HepG2 (cell line): ENCODE measurements around the gene ENPP1. TPM values are rescaled to one million over a fixed set of nuclear protein-coding genes. Genes with fewer than 3 reads are reported as not detected.

Source experiments
- ATAC-seq: fragments of 200-7000 bp; cut with Tn5 transposase; 3 replicates; pipeline ENCODE4 v1.9.1; 2020; ENCODE audit warnings: mild to moderate bottlenecking, moderate library complexity
- BruUV-seq: library from RNA; stranded (reverse); fragments of 400-500 nt; replicated peaks from 2 replicates; lab custom pipeline; 2021; lab: Mats Ljungman, UMichigan
- CTCF ChIA-PET: fragments of 300-600 bp; formaldehyde crosslinking; extraction: SDS; loops from one replicate; lab custom pipeline; 2021; ENCODE audit warnings: low total read pairs, inconsistent platforms, low intra/inter-chr PET ratio; lab: Yijun Ruan, JAX
- POLR2A ChIA-PET: fragments of 350-600 bp; sonication (Branson Sonifier 250); formaldehyde crosslinking; loops from one replicate; lab custom pipeline; 2020; ENCODE audit warnings: antibody characterized with exemption, inconsistent platforms; lab: Yijun Ruan, JAX
- DNase-seq: peaks from one replicate; pipeline ENCODE4 v3.0.0-alpha.2; 2015; ENCODE audit warnings: low spot score
- FAIRE-seq: peaks from 3 replicates; lab custom pipeline; 2011; peaks lifted over from hg19 to GRCh38; lab: Jason Lieb, UNC
- H2AFZ ChIP-seq: one replicate; pipeline ENCODE4 v1.6.1; 2011; ENCODE audit warnings: low read length, inconsistent platforms
- H3K27ac ChIP-seq: fragments of 300-600 bp; 3 replicates; pipeline ENCODE4 v1.8.0; 2011; ENCODE audit warnings: mixed run types, mild to moderate bottlenecking, mixed read lengths, low read length, inconsistent platforms; ENCODE audit not compliant: insufficient read depth; ENCODE audit errors: extremely low read length
- H3K27me3 ChIP-seq, 2 experiments: fragments of 200-600 bp in 1 of 2; 2 replicates in 1 of 2; 3 replicates in 1 of 2; pipeline versions ENCODE4 v1.6.0 to v1.8.0; 2011; ENCODE audit warnings: low read length in 2 of 2, mild to moderate bottlenecking in 2 of 2, moderate library complexity in 2 of 2, inconsistent platforms in 1 of 2; ENCODE audit not compliant: insufficient read depth in 2 of 2, control insufficient read depth in 1 of 2
- H3K36me3 ChIP-seq, 2 experiments: fragments of 200-600 bp in 1 of 2; replicated peaks in 1 of 2; 2 replicates in 1 of 2; 3 replicates in 1 of 2; pipeline versions ENCODE4 v1.5.1 to v1.8.0; 2011; ENCODE audit warnings: low read length in 2 of 2, inconsistent platforms in 1 of 2; ENCODE audit not compliant: insufficient read depth in 2 of 2, control insufficient read depth in 1 of 2
- H3K4me1 ChIP-seq: 2 replicates; pipeline ENCODE4 v1.5.1; 2012; ENCODE audit warnings: low read length, inconsistent platforms; ENCODE audit not compliant: insufficient read depth
- H3K4me2 ChIP-seq: 2 replicates; pipeline ENCODE4 v1.6.0; 2011; ENCODE audit warnings: low read depth, low read length, inconsistent platforms
- H3K4me3 ChIP-seq, 3 experiments: fragments of 200-600 bp in 1 of 3; sonication (generic), shearing (Covaris generic) in 1 of 3; replicated peaks in 1 of 3; 2 replicates each; pipeline ENCODE4 v1.5.1; 2011 to 2016; ENCODE audit warnings: low read length in 3 of 3, inconsistent platforms in 2 of 3, low read depth in 2 of 3, mild to moderate bottlenecking in 2 of 3, control low read depth in 1 of 3, mixed read lengths in 1 of 3; ENCODE audit not compliant: insufficient read depth in 1 of 3
- H3K79me2 ChIP-seq: one replicate; pipeline ENCODE4 v1.6.1; 2011; ENCODE audit warnings: low read length, inconsistent platforms; ENCODE audit not compliant: insufficient read depth
- H3K9ac ChIP-seq: 2 replicates; pipeline ENCODE4 v1.6.0; 2011; ENCODE audit warnings: mild to moderate bottlenecking, low read depth, low read length, inconsistent platforms; ENCODE audit not compliant: insufficient read depth
- H3K9me3 ChIP-seq: 2 replicates; pipeline ENCODE4 v1.5.1; 2012; ENCODE audit warnings: mild to moderate bottlenecking, low read length
- H4K20me1 ChIP-seq: 2 replicates; pipeline ENCODE4 v1.6.0; 2011; ENCODE audit warnings: inconsistent platforms, mild to moderate bottlenecking, low read length, moderate library complexity; ENCODE audit not compliant: insufficient read depth
- CEBPG ChIP-seq: IDR thresholded peaks from 2 replicates; pipeline ENCODE4 v1.6.1; 2016
- ETV6 ChIP-seq: sonication (generic); formaldehyde crosslinking; conservative IDR thresholded peaks from 2 replicates; pipeline ENCODE4 v1.4.0; 2020; ENCODE audit warnings: missing genetic modification reagents
- HMG20A ChIP-seq: IDR thresholded peaks from 2 replicates; pipeline ENCODE4 v1.6.1; 2016; ENCODE audit warnings: borderline replicate concordance
- JUN ChIP-seq: sonication (generic); formaldehyde crosslinking; IDR thresholded peaks from 2 replicates; pipeline ENCODE4 v1.4.0; 2020; ENCODE audit warnings: mild to moderate bottlenecking, missing genetic modification reagents
- PPARG ChIP-seq: conservative IDR thresholded peaks from 2 replicates; pipeline ENCODE4 v1.6.1; 2016; ENCODE audit warnings: missing biosample characterization, missing genetic modification reagents
- RAD21 ChIP-seq: fragments of 450-650 bp; formaldehyde crosslinking; IDR thresholded peaks from 2 replicates; pipeline ENCODE4 v1.5.0; 2020; ENCODE audit warnings: mild to moderate bottlenecking
- RXRA ChIP-seq: sonication (generic); formaldehyde crosslinking; IDR thresholded peaks from 2 replicates; pipeline ENCODE4 v1.5.1; 2020; ENCODE audit warnings: missing genetic modification reagents
- SIN3A ChIP-seq: IDR thresholded peaks from 2 replicates; pipeline ENCODE4 v1.6.1; 2011; ENCODE audit warnings: low read depth, mild to moderate bottlenecking, control low read depth, low read length, borderline replicate concordance
- SMC3 ChIP-seq: IDR thresholded peaks from 2 replicates; pipeline ENCODE4 v1.6.1; 2011; ENCODE audit warnings: low read length, improper control_type of control experiment
- SRY ChIP-seq: sonication (generic); formaldehyde crosslinking; IDR thresholded peaks from 2 replicates; pipeline ENCODE4 v1.8.0; 2022; ENCODE audit warnings: mild to moderate bottlenecking, missing genetic modification reagents
- ZFP36L2 ChIP-seq: sonication (generic); formaldehyde crosslinking; IDR thresholded peaks from 2 replicates; pipeline ENCODE4 v1.4.0; 2020; ENCODE audit warnings: missing genetic modification reagents
- ZFP91 ChIP-seq: sonication (generic); formaldehyde crosslinking; IDR thresholded peaks from 2 replicates; pipeline ENCODE4 v1.9.0; 2022; ENCODE audit warnings: missing genetic modification reagents, mild to moderate bottlenecking, borderline replicate concordance
- ZMYM2 ChIP-seq: sonication (generic); formaldehyde crosslinking; IDR thresholded peaks from 2 replicates; pipeline ENCODE4 v1.8.0; 2022; ENCODE audit warnings: mild to moderate bottlenecking, missing genetic modification reagents
- WGBS: methylation state at CpG from one replicate; pipeline ENCODE4 v1.1.6; 2017; ENCODE audit warnings: low lambda C conversion rate; 5-methylcytosine and 5-hydroxymethylcytosine counted together
- in situ Hi-C: cut with HindIII; loops from 2 replicates; pipeline ENCODE4 v1.10.0; 2017; ENCODE audit warnings: low pct_unique_long_range_greater_than_20kb; ENCODE audit not compliant: extremely low pct_ligation_motif_present
- intact Hi-C: fragments of 100-400 bp; cut with micrococcal nuclease; formaldehyde crosslinking; loops from one replicate; pipeline ENCODE4 v1.10.0; 2022; ENCODE audit not compliant: unreplicated experiment
- polyA plus RNA-seq, 8 experiments: library from polyadenylated mRNA; depleted of rRNA in 3 of 8; stranded (reverse) in 7 of 8; unstranded in 1 of 8; fragments of >200 nt; fragmentation: Illumina TruSeq in 4 of 8; extraction: Trizol in 4 of 8; gene quantifications; 2 replicates each; pipeline versions ENCODE4 v1.2.1 to v1.2.3, GENCODE V29; 2011 to 2016; ENCODE audit warnings: low read depth in 4 of 8, missing spikeins in 1 of 8, mixed read lengths in 1 of 8; ENCODE audit not compliant: insufficient read depth in 1 of 8
- total RNA-seq, 5 experiments: library from RNA; depleted of rRNA; stranded (reverse); fragments of >200 nt; fragmentation: Illumina TruSeq; extraction: Trizol; gene quantifications; 2 replicates each; pipeline ENCODE4 v1.2.3, GENCODE V29; 2016; ENCODE audit warnings: low read depth in 1 of 5
- TF ChIP-seq, protein P1 (sequence below): sonication (generic); formaldehyde crosslinking; IDR thresholded peaks from 2 replicates; pipeline ENCODE4 v1.8.0; 2022; ENCODE audit warnings: mild to moderate bottlenecking, missing genetic modification reagents, moderate library complexity
- TF ChIP-seq, protein P2 (sequence below): IDR thresholded peaks from 2 replicates; pipeline ENCODE4 v1.6.1; 2016
- TF ChIP-seq, protein P3 (sequence below): sonication (generic); formaldehyde crosslinking; IDR thresholded peaks from 2 replicates; pipeline ENCODE4 v1.5.0; 2020; ENCODE audit warnings: mild to moderate bottlenecking, low read depth, missing genetic modification reagents, borderline replicate concordance

Gene ENPP1
- total and polyA plus RNA-seq, 2 of the 13 experiments (the other 11 are each of a cell fraction or from before 2014, with no cell fraction given) = 56.5 to 160 TPM

DNA sequence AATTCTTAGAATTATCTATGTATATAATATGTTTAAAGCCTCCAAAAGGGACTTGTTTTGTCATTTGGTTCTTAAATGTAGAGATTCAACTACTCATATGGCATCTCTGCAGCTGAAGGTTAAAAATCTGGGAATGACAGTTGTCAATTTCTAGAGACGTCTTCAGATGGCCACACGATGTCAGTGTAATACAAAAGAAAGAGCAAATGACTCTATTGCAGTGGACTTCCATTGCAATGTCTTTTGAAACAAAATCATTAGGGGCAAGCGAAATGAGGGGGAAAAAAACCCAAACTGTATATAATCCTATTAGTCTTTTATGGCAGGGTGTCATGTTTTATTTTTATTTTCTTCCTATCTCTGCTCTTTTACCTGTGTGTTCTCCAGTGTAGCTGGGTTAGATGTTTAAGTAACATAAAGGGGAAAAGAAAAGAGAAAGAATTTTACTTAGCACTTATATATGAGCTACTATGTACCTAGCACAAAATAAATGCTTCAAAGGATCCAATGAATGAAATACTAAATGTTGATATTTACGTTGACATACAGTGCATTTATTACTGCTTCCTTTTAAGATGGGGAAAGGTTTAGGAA is 117.2 kb downstream of the ENPP1 start:
- no peaks in the 10 kb centered on the region for H3K36me3 ChIP-seq
- H3K4me3 ChIP-seq = no peak overlapping the region
- H3K27ac ChIP-seq = no peak overlapping the region
- no peaks in the 10 kb centered on the region for H4K20me1 ChIP-seq
- no peak overlapping the region for H2AFZ ChIP-seq
- CTCF ChIA-PET = interaction anchor here (0.6 to 5.1 kb wide), 10 partner anchors 10 to 560 kb away, joined by 3 to 95 read pairs (median 4); no protein-coding TSS in a partner anchor
- in situ Hi-C loops = loop anchor here (5.0 to 10.0 kb wide), 3 partner anchors 237 to 560 kb away; no protein-coding TSS in a partner anchor
- H3K9me3 ChIP-seq = peaks cover 9% of the 10 kb centered on the region
- H3K4me1 ChIP-seq = peaks cover 9% of the 10 kb centered on the region
- H3K79me2 ChIP-seq = no peaks in the 10 kb centered on the region
- H3K9ac ChIP-seq = no peak overlapping the region
- DNase-seq (peak; percentile 77), ATAC-seq (peak; percentile 82), FAIRE-seq (peak; percentile 61)
- BruUV-seq = no TSS peak
- intact Hi-C loops = loop anchor here (1.0 to 10.0 kb wide), 6 partner anchors 14 to 560 kb away; no protein-coding TSS in a partner anchor
- POLR2A ChIA-PET = interaction anchor here (1.3 kb wide), 1 partner anchor 26 kb away, joined by 8 read pairs; the partner anchor contains the start of gene CCN2
- H3K4me2 ChIP-seq = no peak overlapping the region
- WGBS = under 1% methylated on average over 4 of the region's 4 CpGs
- no peaks in the 10 kb centered on the region for H3K27me3 ChIP-seq
- TF ChIP-seq JUN (CRISPR knock-in tag) = no peak
- TF ChIP-seq, protein P1, sequence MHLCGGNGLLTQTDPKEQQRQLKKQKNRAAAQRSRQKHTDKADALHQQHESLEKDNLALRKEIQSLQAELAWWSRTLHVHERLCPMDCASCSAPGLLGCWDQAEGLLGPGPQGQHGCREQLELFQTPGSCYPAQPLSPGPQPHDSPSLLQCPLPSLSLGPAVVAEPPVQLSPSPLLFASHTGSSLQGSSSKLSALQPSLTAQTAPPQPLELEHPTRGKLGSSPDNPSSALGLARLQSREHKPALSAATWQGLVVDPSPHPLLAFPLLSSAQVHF = no peak
- TF ChIP-seq PPARG (CRISPR knock-in tag) = no peak
- TF ChIP-seq, protein P2, sequence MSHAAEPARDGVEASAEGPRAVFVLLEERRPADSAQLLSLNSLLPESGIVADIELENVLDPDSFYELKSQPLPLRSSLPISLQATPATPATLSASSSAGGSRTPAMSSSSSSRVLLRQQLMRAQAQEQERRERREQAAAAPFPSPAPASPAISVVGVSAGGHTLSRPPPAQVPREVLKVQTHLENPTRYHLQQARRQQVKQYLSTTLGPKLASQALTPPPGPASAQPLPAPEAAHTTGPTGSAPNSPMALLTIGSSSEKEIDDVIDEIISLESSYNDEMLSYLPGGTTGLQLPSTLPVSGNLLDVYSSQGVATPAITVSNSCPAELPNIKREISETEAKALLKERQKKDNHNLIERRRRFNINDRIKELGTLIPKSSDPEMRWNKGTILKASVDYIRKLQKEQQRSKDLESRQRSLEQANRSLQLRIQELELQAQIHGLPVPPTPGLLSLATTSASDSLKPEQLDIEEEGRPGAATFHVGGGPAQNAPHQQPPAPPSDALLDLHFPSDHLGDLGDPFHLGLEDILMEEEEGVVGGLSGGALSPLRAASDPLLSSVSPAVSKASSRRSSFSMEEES = 0 out of 2 replicates have a peak, but pooled peaks have one; percentile 17
- TF ChIP-seq RXRA (CRISPR knock-in tag) = no peak
- peak; percentile 53 for TF ChIP-seq CEBPG (CRISPR knock-in tag)
- TF ChIP-seq, protein P3, sequence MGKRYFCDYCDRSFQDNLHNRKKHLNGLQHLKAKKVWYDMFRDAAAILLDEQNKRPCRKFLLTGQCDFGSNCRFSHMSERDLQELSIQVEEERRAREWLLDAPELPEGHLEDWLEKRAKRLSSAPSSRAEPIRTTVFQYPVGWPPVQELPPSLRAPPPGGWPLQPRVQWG (CRISPR knock-in tag) = no peak
- no peak for TF ChIP-seq SRY (CRISPR knock-in tag)
- no peak for TF ChIP-seq SIN3A
- TF ChIP-seq ZFP36L2 (CRISPR knock-in tag) = no peak
- TF ChIP-seq HMG20A = 0 out of 2 replicates have a peak, but pooled peaks have one; percentile 17
- peak; percentile 97 for TF ChIP-seq SMC3
- no peak for TF ChIP-seq ZFP91 (CRISPR knock-in tag)
- TF ChIP-seq RAD21 = peak; percentile 95
- TF ChIP-seq ZMYM2 (CRISPR knock-in tag) = no peak
- TF ChIP-seq ETV6 (CRISPR knock-in tag) = no peak
